D721Med (cell line): Measurements from ENCODE around the gene KCTD1.

Experiments used
- DNase-seq: peaks from one replicate; pipeline ENCODE4 v3.0.0; 2011; ENCODE audit warnings: low spot score; ENCODE audit not compliant: insufficient read length
- FAIRE-seq: peaks from 2 replicates; lab custom pipeline; 2011; peaks lifted over from hg19 to GRCh38; lab: Jason Lieb, UNC
- CTCF ChIP-seq: IDR thresholded peaks from 2 replicates; pipeline ENCODE4 v1.5.1; 2012; ENCODE audit warnings: mild to moderate bottlenecking, control low read depth; ENCODE audit not compliant: insufficient read depth; ENCODE audit errors: missing control alignments

Gene KCTD1

GRCh38 chr18:26406854-26407517 is 141.4 kb downstream of the KCTD1 start:
- no peak for DNase-seq
- FAIRE-seq, result no peak
- TF ChIP-seq CTCF, result no peak

- no peak for TF ChIP-seq CTCF
- DNase-seq (no peak), FAIRE-seq (no peak)
These were observed 142.0 kb downstream of the KCTD1 start for GRCh38 chr18:26406324-26406723.

- FAIRE-seq (no peak), DNase-seq (no peak)
- peak; percentile 47 for TF ChIP-seq CTCF
These were observed 143.1 kb downstream of the KCTD1 start for GRCh38 chr18:26405190-26405801.
